ENCODE results near the gene PSMD14.
"Not testable (repeated sequence)": the region's sequence is repeated elsewhere in the genome, so short reads cannot be mapped to it uniquely, and the experiment has no call there.

PSMD14 gene

GRCh38 chr2:161332371-161332967 lies 24.2 kb downstream of the PSMD14 start:
- DNase-seq: no peak
- no peaks in the 10 kb centered on the region for H3K36me3 ChIP-seq

GRCh38 chr2:161335626-161336025 lies 27.4 kb downstream of the PSMD14 start:
- no peak for DNase-seq
- H3K4me1 ChIP-seq: no peaks in the 10 kb centered on the region
- no peak overlapping the region for H3K4me3 ChIP-seq (ENCODE audit: low read depth, low read length)
- no peak for TF ChIP-seq CTCF (IDR thresholded peaks at IDR 0.05; ENCODE audit: low read depth, low read length)
- H3K27me3 ChIP-seq: no peaks in the 10 kb centered on the region
- H3K9me3 ChIP-seq: no peaks in the 10 kb centered on the region
- H3K36me3 ChIP-seq: no peaks in the 10 kb centered on the region

More at GRCh38 chr2:161332371-161332967, 24.2 kb downstream of the PSMD14 start:
- H3K27me3 ChIP-seq: no peaks in the 10 kb centered on the region
- no peak for TF ChIP-seq CTCF (IDR thresholded peaks at IDR 0.05; ENCODE audit: low read depth, low read length)
- no peaks in the 10 kb centered on the region for H3K9me3 ChIP-seq
- H3K4me3 ChIP-seq (ENCODE audit: low read depth, low read length): no peak overlapping the region
- no peaks in the 10 kb centered on the region for H3K4me1 ChIP-seq

GRCh38 chr2:161337247-161337646 lies 29.0 kb downstream of the PSMD14 start:
- Histone ChIP-seq H3K9me3 (no peaks in the 10 kb centered on the region), H3K27me3 (no peaks in the 10 kb centered on the region), H3K4me3 (ENCODE audit: low read depth, low read length) (no peak overlapping the region), H3K4me1 (no peaks in the 10 kb centered on the region), H3K36me3 (no peaks in the 10 kb centered on the region)
- no peak for DNase-seq
- TF ChIP-seq CTCF (IDR thresholded peaks at IDR 0.05; ENCODE audit: low read depth, low read length): no peak

- not testable (repeated sequence) for H3K36me3 ChIP-seq; H3K4me1 ChIP-seq; H3K4me3 ChIP-seq (ENCODE audit: low read depth, low read length); DNase-seq; H3K9me3 ChIP-seq; H3K27me3 ChIP-seq
Measured at GRCh38 chr2:161339532-161339931, 31.3 kb downstream of the PSMD14 start.

- not testable (repeated sequence) for H3K9me3 ChIP-seq; DNase-seq; H3K4me1 ChIP-seq; H3K36me3 ChIP-seq; H3K4me3 ChIP-seq (ENCODE audit: low read depth, low read length); H3K27me3 ChIP-seq
Measured at GRCh38 chr2:161340930-161341413, 32.7 kb downstream of the PSMD14 start.

- H3K9me3 ChIP-seq: no peaks in the 10 kb centered on the region
- no peak for TF ChIP-seq CTCF (IDR thresholded peaks at IDR 0.05; ENCODE audit: low read depth, low read length)
- no peaks in the 10 kb centered on the region for H3K36me3 ChIP-seq
- no peak for DNase-seq
- H3K27me3 ChIP-seq: no peaks in the 10 kb centered on the region
- no peaks in the 10 kb centered on the region for H3K4me1 ChIP-seq
- H3K4me3 ChIP-seq (ENCODE audit: low read depth, low read length): no peak overlapping the region
Measured at GRCh38 chr2:161343235-161343634, 35.0 kb downstream of the PSMD14 start.

- TF ChIP-seq CTCF (IDR thresholded peaks at IDR 0.05; ENCODE audit: low read depth, low read length): no peak
- Histone ChIP-seq H3K9me3 (no peaks in the 10 kb centered on the region), H3K4me3 (ENCODE audit: low read depth, low read length) (no peak overlapping the region), H3K27me3 (no peaks in the 10 kb centered on the region), H3K36me3 (no peaks in the 10 kb centered on the region), H3K4me1 (no peaks in the 10 kb centered on the region)
- no peak for DNase-seq
Measured at GRCh38 chr2:161344692-161345091, 36.5 kb downstream of the PSMD14 start.

Measured in BE2C (cell line).